HUDEP-2 (cell line): ENCODE data around the gene CDC42EP5.
A peak's percentile ranks its signal among the peaks of the same experiment; 100 is the strongest.
"Not testable (repeated sequence)": the region's sequence is repeated elsewhere in the genome, so short reads cannot be mapped to it uniquely, and the experiment has no call there.

Source experiments
- DNase-seq, 76 experiments: peaks; one replicate each; lab custom pipeline; 2025; ENCODE audit not compliant: unreplicated experiment in 76 of 76; lab: John Stamatoyannopoulos, UW

The CDC42EP5 gene

GRCh38 chr19:54473071-54473891 lies at the start of gene CDC42EP5:
CDC42EP5 (minus strand) TSS chr19:54473296; CDS start chr19:54465547, 7,749 bp downstream.
- DNase-seq, result peak in 1 of 76 experiments; percentile 13

- DNase-seq, result no peak
These were observed 48.9 kb upstream of the CDC42EP5 start for GRCh38 chr19:54521860-54522513.

GRCh38 chr19:54521022-54521859 lies 48.1 kb upstream of the CDC42EP5 start:
- DNase-seq, result no peak

- peak in 2 of 76 experiments; percentile 7 to 9 for DNase-seq
These were observed 45.7 kb upstream of the CDC42EP5 start for GRCh38 chr19:54518844-54519243.

- peak in 57 of 76 experiments; percentile 10 to 73 (median 41) for DNase-seq
These were observed 44.4 kb upstream of the CDC42EP5 start for GRCh38 chr19:54517483-54517882.

GRCh38 chr19:54515156-54515555 lies 42.1 kb upstream of the CDC42EP5 start:
- no peak for DNase-seq

- not testable (repeated sequence) for DNase-seq
These were observed 36.3 kb upstream of the CDC42EP5 start for GRCh38 chr19:54509200-54509940.

- not testable (repeated sequence) for DNase-seq
These were observed 35.4 kb upstream of the CDC42EP5 start for GRCh38 chr19:54508487-54508886.

- no peak for DNase-seq
These were observed 34.7 kb upstream of the CDC42EP5 start for GRCh38 chr19:54507824-54508223.

GRCh38 chr19:54507038-54507717 lies 34.1 kb upstream of the CDC42EP5 start:
- DNase-seq, result not testable (repeated sequence)

GRCh38 chr19:54506079-54506478 lies 33.0 kb upstream of the CDC42EP5 start:
- no peak for DNase-seq

- DNase-seq, result not testable (repeated sequence)
These were observed 32.4 kb upstream of the CDC42EP5 start for GRCh38 chr19:54505542-54505941.

GRCh38 chr19:54502518-54503048 lies 29.5 kb upstream of the CDC42EP5 start, which contains the start of gene LAIR2:
LAIR2 (plus strand) TSS chr19:54502831; CDS start chr19:54502919, 88 bp downstream.
- DNase-seq, result no peak

- not testable (repeated sequence) for DNase-seq
These were observed 25.3 kb upstream of the CDC42EP5 start for GRCh38 chr19:54498451-54498772.

GRCh38 chr19:54497747-54498450 lies 24.8 kb upstream of the CDC42EP5 start:
- not testable (repeated sequence) for DNase-seq

- not testable (repeated sequence) for DNase-seq
These were observed 22.2 kb upstream of the CDC42EP5 start for GRCh38 chr19:54495284-54495683.

- DNase-seq, result no peak
These were observed 21.0 kb upstream of the CDC42EP5 start for GRCh38 chr19:54493967-54494585.

GRCh38 chr19:54493056-54493455 lies 20.0 kb upstream of the CDC42EP5 start:
- DNase-seq, result not testable (repeated sequence)
